ENCODE measurements around the gene AUTS2. TPM values are rescaled to one million over a fixed set of nuclear protein-coding genes. Genes with fewer than 3 reads are reported as not detected.

AUTS2 gene
- total and polyA plus RNA-seq, 9 of the 15 experiments (the other 6 are each of a cell fraction or from before 2014, with no cell fraction given), result 0.58 TPM; not detected in 8

DNA sequence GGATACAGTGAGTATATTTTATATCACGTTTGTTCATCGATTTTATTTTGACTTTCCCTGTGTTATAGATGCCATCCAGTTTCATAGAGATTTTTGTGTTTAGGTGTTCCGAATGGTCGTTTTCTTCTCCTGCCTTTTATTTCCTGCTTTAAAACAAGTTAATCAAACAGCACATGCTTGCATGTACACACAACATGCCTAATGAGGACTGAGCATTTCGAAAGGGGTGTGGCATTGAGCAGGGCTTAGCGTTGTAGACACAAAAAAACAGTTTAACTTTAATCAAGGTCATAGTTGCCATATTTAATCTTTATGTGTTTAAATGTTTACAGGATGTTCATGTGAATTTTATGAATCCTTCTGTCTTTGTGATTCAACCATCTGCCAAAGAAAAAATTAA is 1103.2 kb downstream of the AUTS2 start:
- WGBS (ENCODE audit: insufficient coverage, low coverage, missing lambda C conversion rate), result 0% methylated on average over 6 of the region's 6 CpGs
- CTCF ChIA-PET (ENCODE audit: low intra/inter-chr PET ratio), result no interaction called here
- H3K4me2 ChIP-seq (ENCODE audit: insufficient read depth, low read length), result no peak overlapping the region
- H3K9me3 ChIP-seq (replicated peaks; ENCODE audit: control insufficient read depth, insufficient read depth, low read depth, low read length), result no peaks in the 10 kb centered on the region
- intact Hi-C loops (cut with micrococcal nuclease) (no loop called here), in situ Hi-C loops (cut with MboI) (no loop called here)
- H2AFZ ChIP-seq (ENCODE audit: low read depth, low read length), result no peak overlapping the region
- BruUV-seq (replicated peaks), result no TSS peak
- H3K79me2 ChIP-seq (ENCODE audit: control insufficient read depth, insufficient read depth, low read length), result no peaks in the 10 kb centered on the region
- H4K20me1 ChIP-seq (replicated peaks; ENCODE audit: control insufficient read depth, insufficient read depth, low read length), result no peaks in the 10 kb centered on the region
- no peak for DNase-seq (ENCODE audit: extremely low read depth in 1 of 4, low spot score in 3 of 4)
- FAIRE-seq, result no peak
- ATAC-seq, result no peak
- POLR2A ChIA-PET, result no interaction called here
- no peak overlapping the region for H3K27ac ChIP-seq (ENCODE audit: extremely low read depth, low read depth, low read length)
- H3K9ac ChIP-seq (ENCODE audit: insufficient read depth in 1 of 2, low read depth in 2 of 2, low read length in 2 of 2), result no peak overlapping the region
- TF ChIP-seq ZNF707 (CRISPR knock-in tag; conservative IDR thresholded peaks at IDR 0.05) (no peak), ZNF507 (tag; conservative IDR thresholded peaks at IDR 0.05) (no peak), XRCC5 (IDR thresholded peaks at IDR 0.05; ENCODE audit: low read depth, low read length) (no peak), MAFF (IDR thresholded peaks at IDR 0.05; ENCODE audit: low read length) (no peak), ZNF696 (CRISPR knock-in tag; conservative IDR thresholded peaks at IDR 0.05) (no peak), HMG20A (CRISPR knock-in tag; conservative IDR thresholded peaks at IDR 0.05) (no peak), ZNF589 (CRISPR knock-in tag; IDR thresholded peaks at IDR 0.05; ENCODE audit: low read depth) (no peak), CHD4 (IDR thresholded peaks at IDR 0.05; ENCODE audit: insufficient read depth, insufficient replicate concordance, low read depth, low read length, poor library complexity, severe bottlenecking) (no peak), ZNF408 (CRISPR knock-in tag; IDR thresholded peaks at IDR 0.05; ENCODE audit: low read depth) (no peak)
- no peaks in the 10 kb centered on the region for H3K9me1 ChIP-seq (ENCODE audit: control insufficient read depth, insufficient read depth, low read length)
- H3K4me3 ChIP-seq, result no peak overlapping the region
- no peaks in the 10 kb centered on the region for H3K36me3 ChIP-seq (ENCODE audit: control insufficient read depth, insufficient read depth, low read length)
- H3K27me3 ChIP-seq (ENCODE audit: control insufficient read depth in 2 of 2, insufficient read depth in 2 of 2, low read length in 2 of 2), result peaks cover 2 to 14% of the 10 kb centered on the region in 2 experiments; a peak in 3 of 5 replicates
- no peaks in the 10 kb centered on the region for H3K4me1 ChIP-seq (replicated peaks in 1 of 2; ENCODE audit: control insufficient read depth in 2 of 2, insufficient read depth in 2 of 2, low read length in 2 of 2)
